Placental pericyte (primary cell): Measurements from ENCODE around the gene C1orf122. TPM values are rescaled to one million over a fixed set of nuclear protein-coding genes. Genes with fewer than 3 reads are reported as not detected.

Experiments
- total RNA-seq: library from RNA; depleted of rRNA; stranded (reverse); fragments of >200 nt; gene quantifications from 2 replicates; pipeline ENCODE4 v1.2.3, GENCODE V29; 2012

The C1orf122 gene
- total RNA-seq = 18.9 and 23.9 TPM in 2 replicates

DNA sequence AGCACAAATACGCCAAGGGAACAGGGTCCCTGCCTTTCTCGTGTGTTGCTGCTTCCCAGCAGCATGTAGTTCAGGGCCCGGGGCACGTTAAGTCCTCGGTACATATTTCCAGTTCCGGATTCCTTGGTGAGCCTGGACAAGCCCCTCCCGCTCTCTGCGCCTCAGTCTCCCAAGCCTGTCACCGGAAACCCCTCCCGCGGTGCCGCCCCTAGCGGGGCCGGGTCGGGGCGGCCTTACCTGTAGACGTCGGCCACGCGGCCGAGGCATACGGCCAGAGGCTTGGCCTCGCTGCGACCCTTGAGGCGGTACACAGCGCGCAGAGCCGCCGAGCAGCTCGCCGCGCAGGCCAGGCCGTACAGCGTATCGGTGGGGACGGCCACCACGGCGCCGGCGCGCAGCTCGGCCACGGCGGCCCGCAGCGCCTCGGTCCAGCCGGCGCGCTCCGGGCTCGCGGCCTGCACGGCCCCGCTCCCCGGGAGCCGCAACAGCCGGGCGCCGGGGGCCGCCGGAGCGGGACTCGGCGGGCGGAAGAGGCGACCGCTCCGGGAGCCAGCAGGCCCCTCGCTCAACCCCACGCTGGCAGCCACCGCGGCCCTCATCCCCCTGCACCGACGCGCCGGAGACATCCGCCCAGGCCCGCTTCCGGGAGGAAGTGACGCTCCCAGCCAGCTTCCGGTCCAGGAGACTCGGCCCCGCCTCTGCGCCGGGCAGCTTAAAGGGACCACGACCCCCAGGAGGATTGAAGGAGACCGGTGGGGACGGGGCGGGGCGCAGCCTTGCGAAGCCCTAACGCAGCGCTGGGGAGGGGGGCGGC lies at the start of gene C1orf122, which contains the start of gene YRDC:
Gene C1orf122 (plus strand): TSS at position 236 of the 814 bp plus-strand sequence. CDS start 615 bp downstream, outside the sequence.
Gene YRDC (minus strand): TSS at position 654 of the 814 bp plus-strand sequence. CDS start 28 bp downstream, at position 626.

DNA sequence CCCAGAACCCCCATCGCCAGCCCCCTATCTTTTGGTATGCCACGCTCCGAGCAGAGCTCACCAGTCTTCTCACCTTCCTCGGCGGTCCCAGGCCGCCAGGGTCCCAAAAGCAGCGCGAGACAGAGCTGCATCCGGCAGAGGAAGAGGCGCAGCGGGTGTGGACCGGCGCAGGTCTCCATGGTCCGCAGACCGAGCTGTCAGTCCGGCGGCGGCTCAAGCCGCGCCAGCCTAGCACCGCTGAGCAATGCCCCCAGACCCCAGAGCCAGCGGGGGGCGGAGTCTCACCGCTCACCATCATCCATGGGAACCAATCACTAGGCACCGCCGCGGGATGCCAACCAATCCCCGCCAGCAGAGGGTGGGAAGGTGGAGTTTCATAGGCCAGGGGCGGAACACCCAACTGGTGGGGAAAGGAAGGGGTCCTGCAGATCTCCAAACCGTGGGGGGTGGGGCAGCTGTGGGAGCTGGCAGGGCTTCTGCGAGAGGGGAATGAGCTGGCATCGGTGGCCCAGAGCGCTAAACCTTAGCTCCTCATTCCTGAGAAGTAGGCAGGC lies 42.6 kb upstream of the C1orf122 start, which contains the start of gene EPHA10:
Gene EPHA10 (minus strand): TSS at position 233 of the 554 bp plus-strand sequence. CDS start 54 bp downstream, at position 179.

DNA sequence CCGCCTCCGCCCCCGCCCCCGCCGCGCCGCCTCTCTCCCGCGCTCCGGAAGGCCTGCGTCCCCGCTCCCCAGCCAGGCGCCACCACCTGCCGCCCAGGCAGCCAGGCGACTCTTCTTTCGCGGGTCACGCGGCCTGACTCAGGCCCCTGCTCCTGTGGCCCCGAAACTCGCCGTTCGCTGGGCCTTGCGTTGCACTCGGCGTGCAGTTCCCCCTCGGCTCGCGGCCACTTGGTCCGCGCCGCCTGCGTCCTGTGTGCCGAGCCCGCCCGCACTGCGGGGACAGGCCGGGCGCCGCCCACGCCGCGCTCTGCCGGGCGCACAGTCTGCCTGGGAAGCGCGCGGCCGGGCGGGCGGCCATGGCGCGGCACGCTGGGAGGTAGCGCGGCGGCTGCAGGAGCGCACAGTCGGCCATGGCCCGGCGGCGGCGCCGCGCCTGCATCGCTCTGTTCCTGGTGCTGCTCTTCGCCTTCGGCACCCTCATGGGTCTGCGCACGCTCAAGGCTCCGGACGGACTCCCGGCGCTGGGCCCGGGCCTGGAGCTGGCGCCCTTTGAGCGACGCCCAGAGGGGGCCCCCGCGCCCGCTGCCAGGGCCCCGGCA lies 13.7 kb upstream of the C1orf122 start, which contains the start of gene MANEAL:
Gene MANEAL (plus strand): TSS at position 75 of the 599 bp plus-strand sequence. CDS start 336 bp downstream, at position 411.

Other genes starting within 250 kb of the C1orf122 start
- 50.8 and 88.6 TPM in 2 replicates for gene GNL2, start 211.9 kb upstream of the C1orf122 start, total RNA-seq
- gene RSPO1, start 172.9 kb upstream of the C1orf122 start, total RNA-seq = under 0.01 TPM in 1 of 2 replicates, not detected in the other
- gene CDCA8, start 115.3 kb upstream of the C1orf122 start, total RNA-seq = 0.44 and 34.8 TPM in 2 replicates
- gene EPHA10, start 42.7 kb upstream of the C1orf122 start, total RNA-seq = not detected in 2 replicates
- 0.57 and 0.66 TPM in 2 replicates for gene MANEAL, start 13.9 kb upstream of the C1orf122 start, total RNA-seq
- gene YRDC, start 418 bp downstream of the C1orf122 start, total RNA-seq = 23.9 and 34.9 TPM in 2 replicates
- 3.7 and 4.4 TPM in 2 replicates for gene MTF1, start 51.8 kb downstream of the C1orf122 start, total RNA-seq
- 30.9 and 44.9 TPM in 2 replicates for gene INPP5B, start 139.3 kb downstream of the C1orf122 start, total RNA-seq
- gene SF3A3, start 182.2 kb downstream of the C1orf122 start, total RNA-seq = 85.1 and 89.5 TPM in 2 replicates
- 34.4 and 36.1 TPM in 2 replicates for gene FHL3, start 197.7 kb downstream of the C1orf122 start, total RNA-seq
- 44.4 and 69.9 TPM in 2 replicates for gene UTP11, start 204.9 kb downstream of the C1orf122 start, total RNA-seq
- gene POU3F1, start 239.0 kb downstream of the C1orf122 start, total RNA-seq = 0.14 TPM in 1 of 2 replicates, not detected in the other